DND-41 (cell line): ENCODE measurements around the gene MYCBPAP.

Experiments
- ATAC-seq: fragments of 200-7000 bp; cut with Tn5 transposase; 3 replicates; pipeline ENCODE4 v1.9.1; 2021; ENCODE audit warnings: low read depth; ENCODE audit not compliant: insufficient read depth
- DNase-seq: peaks from one replicate; pipeline ENCODE4 v3.0.0-alpha.2; 2020
- H2AFZ ChIP-seq: 2 replicates; pipeline ENCODE4 v1.6.0; 2012; ENCODE audit warnings: low read depth, low read length
- H3K27ac ChIP-seq: 2 replicates; pipeline ENCODE4 v1.5.1; 2012; ENCODE audit warnings: low read length, inconsistent platforms
- H3K27me3 ChIP-seq: fragments of 200-600 bp; sonication (generic); 2 replicates; pipeline ENCODE4 v1.6.0; 2012; ENCODE audit warnings: low read length, mild to moderate bottlenecking, inconsistent platforms; ENCODE audit not compliant: insufficient read depth, poor library complexity
- H3K36me3 ChIP-seq: 2 replicates; pipeline ENCODE4 v1.5.1; 2012; ENCODE audit warnings: low read length, inconsistent platforms; ENCODE audit not compliant: insufficient read depth
- H3K4me1 ChIP-seq: 2 replicates; pipeline ENCODE4 v1.5.1; 2012; ENCODE audit warnings: mild to moderate bottlenecking, low read length; ENCODE audit not compliant: insufficient read depth
- H3K4me2 ChIP-seq: 2 replicates; pipeline ENCODE4 v1.6.0; 2012; ENCODE audit warnings: mild to moderate bottlenecking, moderate library complexity, low read length, inconsistent platforms; ENCODE audit not compliant: insufficient read depth
- H3K4me3 ChIP-seq, 2 experiments: fragments of 200-600 bp in 1 of 2; shearing (Covaris generic) in 1 of 2; 2 replicates each; pipeline ENCODE4 v1.5.1; 2012 to 2016; ENCODE audit warnings: inconsistent platforms in 2 of 2, low read length in 2 of 2, mild to moderate bottlenecking in 2 of 2, low read depth in 1 of 2, moderate library complexity in 1 of 2
- H3K79me2 ChIP-seq: 2 replicates; pipeline ENCODE4 v1.6.0; 2012; ENCODE audit warnings: low read length, inconsistent platforms; ENCODE audit not compliant: insufficient read depth
- H3K9ac ChIP-seq: 2 replicates; pipeline ENCODE4 v1.6.0; 2012; ENCODE audit warnings: low read depth, mild to moderate bottlenecking, inconsistent platforms, low read length, moderate library complexity
- H3K9me3 ChIP-seq: 2 replicates; pipeline ENCODE4 v1.5.1; 2012; ENCODE audit warnings: low read length, moderate library complexity, mild to moderate bottlenecking, inconsistent platforms; ENCODE audit not compliant: insufficient read depth, severe bottlenecking
- H4K20me1 ChIP-seq: 2 replicates; pipeline ENCODE4 v1.6.0; 2012; ENCODE audit warnings: low read length; ENCODE audit not compliant: insufficient read depth
- CTCF ChIP-seq: IDR thresholded peaks from 2 replicates; pipeline ENCODE4 v1.5.1; 2012; ENCODE audit warnings: borderline replicate concordance, low read length, moderate library complexity, mild to moderate bottlenecking; ENCODE audit not compliant: poor library complexity, severe bottlenecking; ENCODE audit errors: extremely low read depth
- EZH2 ChIP-seq: IDR thresholded peaks from 3 replicates; pipeline ENCODE4 v1.6.1; 2012; ENCODE audit warnings: borderline replicate concordance, low read depth, mild to moderate bottlenecking, moderate library complexity, low read length, inconsistent platforms; ENCODE audit not compliant: severe bottlenecking

The MYCBPAP gene

GRCh38 chr17:50511058-50511457, 2.8 kb downstream of the MYCBPAP start:
- no peak for TF ChIP-seq CTCF
- TF ChIP-seq EZH2: no peak
- Histone ChIP-seq H3K9me3 (no peaks in the 10 kb centered on the region), H3K36me3 (no peaks in the 10 kb centered on the region), H3K27ac (no peak overlapping the region), H3K4me1 (peaks cover 25% of the 10 kb centered on the region), H3K79me2 (no peaks in the 10 kb centered on the region), H3K27me3 (peaks cover 3% of the 10 kb centered on the region), H3K9ac (no peak overlapping the region), H3K4me2 (no peak overlapping the region), H4K20me1 (no peaks in the 10 kb centered on the region), H2AFZ (no peak overlapping the region), H3K4me3 (no peak overlapping the region)
- DNase-seq (no peak), ATAC-seq (no peak)

- H3K4me2 ChIP-seq: no peak overlapping the region
- no peak overlapping the region for H3K27ac ChIP-seq
- H3K36me3 ChIP-seq: no peaks in the 10 kb centered on the region
- no peaks in the 10 kb centered on the region for H4K20me1 ChIP-seq
- ATAC-seq (no peak), DNase-seq (no peak)
- H3K9me3 ChIP-seq: no peaks in the 10 kb centered on the region
- H3K9ac ChIP-seq: no peak overlapping the region
- no peaks in the 10 kb centered on the region for H3K79me2 ChIP-seq
- no peak overlapping the region for H3K4me3 ChIP-seq
- H2AFZ ChIP-seq: no peak overlapping the region
- peaks cover 16% of the 10 kb centered on the region for H3K4me1 ChIP-seq
- TF ChIP-seq CTCF (no peak), EZH2 (no peak)
- peaks cover 5% of the 10 kb centered on the region for H3K27me3 ChIP-seq
These were observed 5.3 kb downstream of the MYCBPAP start for GRCh38 chr17:50513495-50513894.

DNA sequence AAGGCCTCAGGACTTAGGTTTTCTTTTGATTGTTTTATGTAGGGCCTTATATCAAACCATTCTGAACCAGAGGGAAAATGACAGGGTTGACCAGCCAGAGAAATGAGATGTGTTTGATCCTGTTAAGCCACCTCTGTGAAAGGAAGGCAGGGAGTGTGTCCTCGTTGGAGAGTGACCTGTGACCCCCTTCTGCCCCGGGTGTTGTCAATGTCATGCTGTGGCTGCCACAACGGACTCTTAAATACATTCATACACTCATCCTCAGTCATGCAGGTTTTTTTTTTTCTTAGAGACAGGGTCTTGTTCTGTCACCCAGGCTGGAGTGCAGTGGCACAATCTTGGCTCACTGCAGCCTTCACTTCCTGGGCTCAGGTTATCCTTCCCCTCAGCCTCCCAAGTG, 6.1 kb downstream of the MYCBPAP start:
- Histone ChIP-seq H3K9me3 (no peaks in the 10 kb centered on the region), H3K4me3 (no peak overlapping the region), H3K9ac (no peak overlapping the region), H3K27ac (no peak overlapping the region), H2AFZ (no peak overlapping the region), H3K4me1 (peaks cover 8% of the 10 kb centered on the region), H3K4me2 (no peak overlapping the region), H4K20me1 (no peaks in the 10 kb centered on the region), H3K27me3 (peaks cover 5% of the 10 kb centered on the region), H3K79me2 (no peaks in the 10 kb centered on the region), H3K36me3 (no peaks in the 10 kb centered on the region)
- TF ChIP-seq CTCF (no peak), EZH2 (no peak)
- DNase-seq (no peak), ATAC-seq (no peak)
